ENCODE measurements around the gene ATP5F1D. TPM values are rescaled to one million over a fixed set of nuclear protein-coding genes. Genes with fewer than 3 reads are reported as not detected.

Gene ATP5F1D
- total RNA-seq, 1 donor from 2014 or later: 167 TPM

DNA sequence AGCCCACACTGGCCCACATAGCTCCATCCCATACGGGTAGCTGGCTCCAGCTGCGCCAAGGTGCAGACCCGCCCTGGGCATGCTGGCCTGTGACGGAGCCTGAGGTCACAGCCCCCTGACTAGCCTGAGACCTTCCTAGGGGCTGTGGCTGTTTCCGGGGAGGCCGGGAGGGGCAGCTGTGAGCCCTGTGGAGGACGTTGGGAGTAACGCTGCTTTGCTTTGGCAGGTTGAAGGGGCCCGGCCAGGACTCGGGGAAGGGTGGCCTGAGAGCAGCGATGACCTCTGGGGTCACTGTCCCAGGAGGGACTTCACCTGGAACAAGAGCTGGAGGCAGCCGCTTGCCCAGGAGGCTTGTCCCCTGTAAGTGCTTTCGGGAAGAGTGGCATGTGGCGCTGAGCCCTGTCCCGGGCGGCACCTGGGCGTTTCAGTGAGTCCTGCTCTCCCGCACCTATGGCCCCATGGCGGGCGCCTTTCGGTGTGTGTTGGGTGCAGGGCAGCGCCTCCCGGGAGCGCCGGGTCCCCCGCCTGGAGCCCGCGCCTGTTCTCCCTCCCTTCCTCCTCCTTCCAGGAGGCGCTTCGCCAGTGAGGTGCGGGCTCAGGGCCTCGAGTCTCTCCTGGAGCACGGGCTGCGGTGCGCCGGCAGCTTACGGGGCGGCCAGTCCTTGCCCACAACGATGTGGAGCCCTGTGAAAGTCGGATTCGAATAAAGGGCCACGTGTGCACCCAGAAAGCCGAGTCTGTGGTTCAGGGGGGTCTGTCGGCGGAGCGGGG lies 32.7 kb downstream of the ATP5F1D start:
- TF ChIP-seq, protein P1, sequence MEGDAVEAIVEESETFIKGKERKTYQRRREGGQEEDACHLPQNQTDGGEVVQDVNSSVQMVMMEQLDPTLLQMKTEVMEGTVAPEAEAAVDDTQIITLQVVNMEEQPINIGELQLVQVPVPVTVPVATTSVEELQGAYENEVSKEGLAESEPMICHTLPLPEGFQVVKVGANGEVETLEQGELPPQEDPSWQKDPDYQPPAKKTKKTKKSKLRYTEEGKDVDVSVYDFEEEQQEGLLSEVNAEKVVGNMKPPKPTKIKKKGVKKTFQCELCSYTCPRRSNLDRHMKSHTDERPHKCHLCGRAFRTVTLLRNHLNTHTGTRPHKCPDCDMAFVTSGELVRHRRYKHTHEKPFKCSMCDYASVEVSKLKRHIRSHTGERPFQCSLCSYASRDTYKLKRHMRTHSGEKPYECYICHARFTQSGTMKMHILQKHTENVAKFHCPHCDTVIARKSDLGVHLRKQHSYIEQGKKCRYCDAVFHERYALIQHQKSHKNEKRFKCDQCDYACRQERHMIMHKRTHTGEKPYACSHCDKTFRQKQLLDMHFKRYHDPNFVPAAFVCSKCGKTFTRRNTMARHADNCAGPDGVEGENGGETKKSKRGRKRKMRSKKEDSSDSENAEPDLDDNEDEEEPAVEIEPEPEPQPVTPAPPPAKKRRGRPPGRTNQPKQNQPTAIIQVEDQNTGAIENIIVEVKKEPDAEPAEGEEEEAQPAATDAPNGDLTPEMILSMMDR (IDR thresholded peaks at IDR 0.05): no peak
- peaks cover 32% of the 10 kb centered on the region for H3K36me3 Mint-ChIP-seq (ENCODE audit: unreplicated experiment)
- DNase-seq (ENCODE audit: extremely low spot score, unreplicated experiment): no peak
- no peaks in the 10 kb centered on the region for H3K27me3 Mint-ChIP-seq (ENCODE audit: unreplicated experiment)
- peak overlapping the region; percentile 44 for H3K4me3 Mint-ChIP-seq (ENCODE audit: unreplicated experiment)
- peaks cover 48% of the 10 kb centered on the region for H3K4me1 Mint-ChIP-seq (ENCODE audit: unreplicated experiment)
- no peaks in the 10 kb centered on the region for H3K9me3 Mint-ChIP-seq (ENCODE audit: unreplicated experiment)
- H3K27ac Mint-ChIP-seq (ENCODE audit: unreplicated experiment): peak overlapping the region; percentile 66

DNA sequence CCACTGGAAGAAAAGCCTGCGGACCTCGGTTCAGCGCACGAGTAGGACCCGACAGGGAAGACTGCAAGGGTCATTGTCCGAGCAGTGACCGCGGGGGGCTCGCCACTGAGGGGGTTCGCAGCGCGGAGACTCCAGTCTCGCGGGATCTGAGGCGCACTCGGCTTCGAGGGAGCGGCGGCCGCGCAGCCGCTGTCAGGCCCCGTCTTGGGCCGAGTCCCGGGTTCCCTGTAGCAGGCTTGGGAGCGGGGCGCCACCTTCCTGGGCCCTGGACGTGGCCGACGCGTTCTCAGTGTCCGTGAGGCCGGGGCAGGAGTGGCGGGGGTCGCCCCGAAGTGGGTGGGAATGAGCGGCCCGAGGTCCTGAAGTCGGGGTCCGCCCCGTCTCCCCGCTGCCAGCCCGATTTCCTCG lies 33.3 kb downstream of the ATP5F1D start:
- H3K36me3 Mint-ChIP-seq (ENCODE audit: unreplicated experiment): peaks cover 36% of the 10 kb centered on the region
- peak overlapping the region; percentile 66 for H3K27ac Mint-ChIP-seq (ENCODE audit: unreplicated experiment)
- H3K4me3 Mint-ChIP-seq (ENCODE audit: unreplicated experiment): peak overlapping the region; percentile 55
- H3K4me1 Mint-ChIP-seq (ENCODE audit: unreplicated experiment): peaks cover 49% of the 10 kb centered on the region
- H3K9me3 Mint-ChIP-seq (ENCODE audit: unreplicated experiment): no peaks in the 10 kb centered on the region
- no peaks in the 10 kb centered on the region for H3K27me3 Mint-ChIP-seq (ENCODE audit: unreplicated experiment)
- TF ChIP-seq, protein P1 (IDR thresholded peaks at IDR 0.05): no peak
- no peak for DNase-seq (ENCODE audit: extremely low spot score, unreplicated experiment)

DNA sequence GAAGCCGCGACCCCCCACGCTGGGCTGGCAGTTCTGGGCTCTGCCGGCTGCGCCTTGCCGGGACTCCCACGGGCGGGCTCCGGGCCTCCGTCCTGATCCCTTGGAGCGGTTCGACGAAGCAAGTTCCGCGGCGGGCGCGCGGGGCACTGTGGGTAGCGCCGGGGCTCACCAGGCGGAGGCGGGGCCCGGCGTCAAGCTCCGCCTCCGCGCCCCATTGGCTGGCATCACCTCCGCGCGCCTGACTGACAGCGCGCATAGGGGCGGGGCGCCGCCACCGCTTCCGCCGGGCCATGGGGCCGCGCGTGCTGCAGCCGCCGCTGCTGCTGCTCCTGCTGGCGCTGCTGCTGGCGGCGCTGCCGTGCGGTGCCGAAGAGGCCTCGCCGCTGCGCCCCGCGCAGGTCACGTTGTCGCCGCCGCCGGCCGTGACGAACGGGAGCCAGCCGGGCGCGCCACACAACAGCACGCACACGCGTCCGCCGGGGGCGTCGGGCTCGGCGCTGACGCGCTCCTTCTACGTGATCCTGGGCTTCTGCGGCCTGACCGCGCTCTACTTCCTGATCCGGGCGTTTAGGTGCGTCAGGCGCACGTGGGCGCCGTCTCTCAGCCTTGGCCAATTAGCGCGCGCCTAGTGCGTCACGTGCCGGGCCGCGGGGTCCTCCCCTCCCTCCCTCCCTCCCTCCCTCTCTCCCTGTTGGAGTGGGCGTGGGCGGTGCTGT lies 33.9 kb downstream of the ATP5F1D start, which contains the start of gene FAM174C:
Gene FAM174C, plus strand, starts transcription at position 271 of the 716 bp plus-strand sequence. Its CDS starts 20 bp downstream, at position 291.
- TF ChIP-seq, protein P1 (IDR thresholded peaks at IDR 0.05): no peak
- Mint-ChIP-seq H3K9me3 (ENCODE audit: unreplicated experiment) (no peaks in the 10 kb centered on the region), H3K4me3 (ENCODE audit: unreplicated experiment) (peak within 1 kb of the TSS; percentile 74), H3K27me3 (ENCODE audit: unreplicated experiment) (no peaks in the 10 kb centered on the region), H3K36me3 (ENCODE audit: unreplicated experiment) (peaks cover 34% of the 10 kb centered on the region), H3K4me1 (ENCODE audit: unreplicated experiment) (peaks cover 43% of the 10 kb centered on the region), H3K27ac (ENCODE audit: unreplicated experiment) (peak within 1 kb of the TSS; percentile 87)
- DNase-seq (ENCODE audit: extremely low spot score, unreplicated experiment): peak; percentile 97

DNA sequence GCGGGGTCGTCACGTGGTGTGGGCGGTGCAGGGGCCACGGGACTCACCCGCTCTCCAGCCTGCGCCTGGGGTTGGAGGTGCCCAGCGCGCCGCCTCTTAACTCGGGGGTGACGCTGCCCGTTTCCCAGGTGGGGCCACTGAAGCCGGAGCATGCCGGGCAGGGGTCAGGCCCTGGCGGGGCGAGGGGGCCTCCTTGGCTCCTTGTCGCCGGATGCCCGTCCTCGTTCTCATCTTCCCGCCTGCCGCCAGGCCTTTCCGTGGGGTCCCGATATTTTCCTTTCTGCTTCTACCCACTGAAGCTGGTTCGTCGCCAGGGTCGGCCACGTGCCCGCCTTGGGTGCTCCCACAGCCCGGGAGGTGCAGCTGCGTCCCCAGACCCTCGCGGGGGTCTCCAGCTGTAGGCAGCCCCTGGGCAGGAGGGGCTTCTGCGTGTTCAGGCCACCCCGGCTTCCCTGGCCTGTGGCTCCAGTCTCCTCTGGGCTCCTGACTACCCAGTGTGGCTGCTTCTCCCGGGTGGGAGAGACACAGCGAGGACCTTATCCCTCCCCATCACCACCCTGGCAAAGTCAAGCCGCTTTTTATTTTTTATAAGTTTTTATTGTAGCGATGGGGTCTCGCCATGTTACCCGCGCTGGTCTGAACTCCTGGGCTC lies 34.6 kb downstream of the ATP5F1D start:
- H3K27ac Mint-ChIP-seq (ENCODE audit: unreplicated experiment): peak overlapping the region; percentile 87
- H3K9me3 Mint-ChIP-seq (ENCODE audit: unreplicated experiment): no peaks in the 10 kb centered on the region
- peaks cover 30% of the 10 kb centered on the region for H3K36me3 Mint-ChIP-seq (ENCODE audit: unreplicated experiment)
- DNase-seq (ENCODE audit: extremely low spot score, unreplicated experiment): no peak
- H3K27me3 Mint-ChIP-seq (ENCODE audit: unreplicated experiment): no peaks in the 10 kb centered on the region
- peaks cover 36% of the 10 kb centered on the region for H3K4me1 Mint-ChIP-seq (ENCODE audit: unreplicated experiment)
- TF ChIP-seq, protein P1 (IDR thresholded peaks at IDR 0.05): no peak
- H3K4me3 Mint-ChIP-seq (ENCODE audit: unreplicated experiment): peak overlapping the region; percentile 74
